ENCODE results near the gene LIAS. TPM values are rescaled to one million over a fixed set of nuclear protein-coding genes. Genes with fewer than 3 reads are reported as not detected.

LIAS gene
- total RNA-seq, 1 donor from 2014 or later, result 9.8 TPM

- H3K4me3 Mint-ChIP-seq (ENCODE audit: unreplicated experiment), result no peak overlapping the region
- H3K27ac Mint-ChIP-seq (ENCODE audit: unreplicated experiment), result no peak overlapping the region
- no peak for TF ChIP-seq CTCF (IDR thresholded peaks at IDR 0.05; ENCODE audit: unreplicated experiment)
- peaks cover 16% of the 10 kb centered on the region for H3K4me1 Mint-ChIP-seq (ENCODE audit: unreplicated experiment)
- DNase-seq (ENCODE audit: low spot score), result no peak
- H3K36me3 Mint-ChIP-seq (ENCODE audit: low read depth, unreplicated experiment), result peaks cover 9% of the 10 kb centered on the region
- no peaks in the 10 kb centered on the region for H3K9me3 Mint-ChIP-seq (ENCODE audit: unreplicated experiment)
- peaks cover 2% of the 10 kb centered on the region for H3K27me3 Mint-ChIP-seq (ENCODE audit: unreplicated experiment)
Measured at GRCh38 chr4:39522068-39522467, 63.2 kb downstream of the LIAS start.

GRCh38 chr4:39524161-39524957 is 65.5 kb downstream of the LIAS start:
- peaks cover 2% of the 10 kb centered on the region for H3K27me3 Mint-ChIP-seq (ENCODE audit: unreplicated experiment)
- no peak overlapping the region for H3K27ac Mint-ChIP-seq (ENCODE audit: unreplicated experiment)
- H3K36me3 Mint-ChIP-seq (ENCODE audit: low read depth, unreplicated experiment), result peaks cover 15% of the 10 kb centered on the region
- no peak for DNase-seq (ENCODE audit: low spot score)
- peaks cover 4% of the 10 kb centered on the region for H3K9me3 Mint-ChIP-seq (ENCODE audit: unreplicated experiment)
- H3K4me1 Mint-ChIP-seq (ENCODE audit: unreplicated experiment), result peaks cover 22% of the 10 kb centered on the region
- H3K4me3 Mint-ChIP-seq (ENCODE audit: unreplicated experiment), result no peak overlapping the region
- TF ChIP-seq CTCF (IDR thresholded peaks at IDR 0.05; ENCODE audit: unreplicated experiment), result no peak

DNA sequence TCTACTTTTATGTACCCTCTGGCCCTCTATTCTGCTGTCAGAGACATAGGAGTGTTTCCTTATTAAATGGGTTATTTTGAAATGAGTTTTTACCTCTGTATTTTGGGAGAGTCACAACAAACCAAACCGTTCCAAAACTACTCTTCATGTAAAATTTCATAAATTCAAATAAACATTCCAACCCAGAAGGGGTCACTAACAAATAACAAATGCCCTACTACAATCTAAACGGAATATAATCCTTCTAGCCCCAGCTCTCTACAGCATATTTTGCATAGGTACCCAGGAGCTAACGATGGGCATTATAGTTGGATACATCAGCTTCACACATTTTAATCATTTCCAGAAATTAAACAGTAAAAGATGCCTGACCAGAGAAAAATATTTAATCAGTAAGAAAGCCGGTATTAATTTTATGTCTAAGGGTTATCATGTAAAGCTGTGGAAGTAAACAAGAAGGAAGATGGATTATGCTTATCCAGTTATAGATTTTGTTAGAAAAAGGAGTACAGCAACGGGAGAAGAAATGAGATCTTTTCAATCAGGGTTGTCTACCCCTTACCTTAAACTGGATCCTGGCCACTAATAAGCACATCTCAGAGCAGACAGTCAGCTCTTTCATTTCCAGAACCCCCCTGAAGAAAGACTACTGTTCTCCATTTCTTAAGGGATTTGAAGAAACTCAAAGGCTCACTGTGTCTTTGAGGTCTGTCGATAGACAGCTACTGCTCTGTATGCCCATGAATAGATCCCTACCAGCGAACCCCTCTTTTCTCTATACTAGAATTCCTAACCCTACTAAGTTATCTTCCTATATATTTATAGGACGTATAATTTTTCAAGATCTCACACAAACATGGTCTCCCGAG is 67.2 kb downstream of the LIAS start:
- H3K4me3 Mint-ChIP-seq (ENCODE audit: unreplicated experiment), result peak overlapping the region; percentile 99
- peaks cover 27% of the 10 kb centered on the region for H3K36me3 Mint-ChIP-seq (ENCODE audit: low read depth, unreplicated experiment)
- no peak for TF ChIP-seq CTCF (IDR thresholded peaks at IDR 0.05; ENCODE audit: unreplicated experiment)
- peaks cover 22% of the 10 kb centered on the region for H3K4me1 Mint-ChIP-seq (ENCODE audit: unreplicated experiment)
- no peak for DNase-seq (ENCODE audit: low spot score)
- peaks cover 2% of the 10 kb centered on the region for H3K27me3 Mint-ChIP-seq (ENCODE audit: unreplicated experiment)
- H3K27ac Mint-ChIP-seq (ENCODE audit: unreplicated experiment), result peak overlapping the region; percentile 96
- peaks cover 4% of the 10 kb centered on the region for H3K9me3 Mint-ChIP-seq (ENCODE audit: unreplicated experiment)

- Mint-ChIP-seq H3K4me3 (ENCODE audit: unreplicated experiment) (peak overlapping the region; percentile 99), H3K27ac (ENCODE audit: unreplicated experiment) (peak overlapping the region; percentile 96), H3K27me3 (ENCODE audit: unreplicated experiment) (peaks cover 4% of the 10 kb centered on the region), H3K36me3 (ENCODE audit: low read depth, unreplicated experiment) (peaks cover 34% of the 10 kb centered on the region), H3K4me1 (ENCODE audit: unreplicated experiment) (peaks cover 22% of the 10 kb centered on the region), H3K9me3 (ENCODE audit: unreplicated experiment) (peaks cover 4% of the 10 kb centered on the region)
- DNase-seq (ENCODE audit: low spot score), result no peak
- TF ChIP-seq CTCF (IDR thresholded peaks at IDR 0.05; ENCODE audit: unreplicated experiment), result no peak
Measured at GRCh38 chr4:39526765-39527295, 68.0 kb downstream of the LIAS start.

All from endothelial cell (in vitro differentiated cells).